GM12801 (cell line): ENCODE data around the gene TRMT61A.

Source experiments
- CTCF ChIP-seq: IDR thresholded peaks from one replicate; pipeline ENCODE4 v1.5.1; 2011; ENCODE audit warnings: control low read depth; ENCODE audit not compliant: insufficient read length; ENCODE audit errors: extremely low read depth

TRMT61A gene

GRCh38 chr14:103528587-103529382 lies at the start of gene TRMT61A:
TSS of gene TRMT61A (plus strand) at chr14:103529196. CDS start at chr14:103529979, 783 bp downstream.
- no peak for TF ChIP-seq CTCF

- TF ChIP-seq CTCF: no peak
Observed at GRCh38 chr14:103480595-103480994, 48.4 kb upstream of the TRMT61A start.

GRCh38 chr14:103483600-103483999 lies 45.4 kb upstream of the TRMT61A start:
- TF ChIP-seq CTCF: no peak

GRCh38 chr14:103485504-103485903 lies 43.5 kb upstream of the TRMT61A start:
- TF ChIP-seq CTCF: no peak

GRCh38 chr14:103488071-103488470 lies 40.9 kb upstream of the TRMT61A start:
- no peak for TF ChIP-seq CTCF

GRCh38 chr14:103488960-103489359 lies 40.0 kb upstream of the TRMT61A start:
- TF ChIP-seq CTCF: no peak

- TF ChIP-seq CTCF: no peak
Observed at GRCh38 chr14:103489621-103490020, 39.4 kb upstream of the TRMT61A start.
